Stimulated activated naive CD8-positive, alpha-beta T cell treated with anti-CD3 and anti-CD28 coated beads, Interleukin-15, Interleukin-2, amounts not matched to agents 100 ng/mL and 50 ng/mL, for 24 hours (primary cell): ENCODE results near the gene WNT5B.

Experiments used
- H3K27ac Mint-ChIP-seq: one replicate; pipeline ENCODE4 v1.8.0; 2021; ENCODE audit warnings: mild to moderate bottlenecking, mixed read lengths
- H3K27me3 Mint-ChIP-seq: one replicate; pipeline ENCODE4 v1.8.0; 2021; ENCODE audit warnings: mixed read lengths
- H3K36me3 Mint-ChIP-seq: one replicate; pipeline ENCODE4 v1.8.0; 2021; ENCODE audit warnings: low read depth, mixed read lengths
- H3K4me1 Mint-ChIP-seq: one replicate; pipeline ENCODE4 v1.8.0; 2021; ENCODE audit warnings: low read depth, mixed read lengths
- H3K4me3 Mint-ChIP-seq: one replicate; pipeline ENCODE4 v1.8.0; 2021; ENCODE audit warnings: mild to moderate bottlenecking, mixed read lengths
- H3K9me3 Mint-ChIP-seq: one replicate; pipeline ENCODE4 v1.8.0; 2021; ENCODE audit warnings: mixed read lengths

The WNT5B gene

DNA sequence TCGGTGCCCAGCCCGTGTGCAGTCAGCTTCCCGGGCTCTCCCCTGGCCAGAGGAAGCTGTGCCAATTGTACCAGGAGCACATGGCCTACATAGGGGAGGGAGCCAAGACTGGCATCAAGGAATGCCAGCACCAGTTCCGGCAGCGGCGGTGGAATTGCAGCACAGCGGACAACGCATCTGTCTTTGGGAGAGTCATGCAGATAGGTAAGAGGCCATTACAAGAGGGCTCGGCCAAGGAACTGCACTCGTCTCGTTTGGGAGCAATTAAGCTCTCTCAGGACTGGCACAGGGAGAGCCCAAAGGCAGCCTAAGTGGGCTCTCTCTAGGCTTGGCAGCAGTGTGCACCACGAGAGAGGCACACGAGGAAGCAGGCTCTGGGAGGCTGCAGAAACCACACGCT lies 3.7 kb downstream of the WNT5B start:
- H3K4me1 Mint-ChIP-seq, result peaks cover 21% of the 10 kb centered on the region
- peaks cover 61% of the 10 kb centered on the region for H3K27me3 Mint-ChIP-seq
- H3K36me3 Mint-ChIP-seq, result no peaks in the 10 kb centered on the region
- no peaks in the 10 kb centered on the region for H3K9me3 Mint-ChIP-seq
- H3K4me3 Mint-ChIP-seq, result no peak overlapping the region
- H3K27ac Mint-ChIP-seq, result no peak overlapping the region

DNA sequence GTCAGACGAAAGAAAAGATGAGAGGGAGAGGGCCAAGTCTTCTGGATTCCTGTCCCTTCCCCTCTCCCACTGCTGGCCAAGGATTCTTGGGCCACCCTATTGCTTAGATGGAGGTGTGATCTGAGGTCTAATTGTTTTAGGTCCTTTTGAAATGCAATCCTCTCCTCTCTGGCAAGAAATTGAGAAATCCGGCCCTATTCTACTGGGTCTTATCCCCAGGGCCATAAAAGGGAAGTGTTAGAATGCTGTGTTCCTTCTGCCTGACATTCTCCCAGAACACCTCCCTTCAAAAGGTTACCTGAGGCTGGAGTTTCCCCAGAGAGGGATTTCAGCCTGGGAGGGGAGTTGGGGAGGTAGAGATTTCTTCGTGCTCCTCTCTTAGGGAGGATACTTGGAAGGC lies 4.4 kb downstream of the WNT5B start:
- H3K27me3 Mint-ChIP-seq, result peaks cover 55% of the 10 kb centered on the region

DNA sequence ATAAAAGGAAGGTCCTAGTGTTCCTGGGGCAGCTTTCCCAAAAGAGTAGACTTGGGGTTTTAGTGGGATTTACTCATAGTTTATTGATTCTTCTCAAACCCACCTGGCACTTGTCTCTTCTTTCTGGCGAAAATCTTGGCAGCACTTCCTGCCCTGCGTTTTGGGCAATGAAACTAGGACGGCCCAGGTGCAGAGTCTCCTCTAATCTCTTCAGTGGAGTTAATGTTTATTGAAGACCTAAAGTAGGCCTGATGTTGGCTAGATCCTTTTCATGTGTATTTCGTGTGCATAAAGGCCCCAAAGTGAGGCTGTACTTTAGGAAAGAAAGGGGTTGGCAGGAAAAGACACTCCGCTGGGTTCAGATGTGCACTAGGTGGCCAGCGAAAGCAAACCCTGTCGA lies 5.1 kb downstream of the WNT5B start:
- Mint-ChIP-seq H3K9me3 (no peaks in the 10 kb centered on the region), H3K36me3 (no peaks in the 10 kb centered on the region), H3K4me1 (peaks cover 16% of the 10 kb centered on the region), H3K27me3 (peaks cover 48% of the 10 kb centered on the region), H3K4me3 (no peak overlapping the region), H3K27ac (no peak overlapping the region)

More for the DNA sequence above, 4.4 kb downstream of the WNT5B start:
- H3K27ac Mint-ChIP-seq, result no peak overlapping the region
- no peak overlapping the region for H3K4me3 Mint-ChIP-seq
- H3K4me1 Mint-ChIP-seq, result peaks cover 21% of the 10 kb centered on the region
- no peaks in the 10 kb centered on the region for H3K36me3 Mint-ChIP-seq
- no peaks in the 10 kb centered on the region for H3K9me3 Mint-ChIP-seq

DNA sequence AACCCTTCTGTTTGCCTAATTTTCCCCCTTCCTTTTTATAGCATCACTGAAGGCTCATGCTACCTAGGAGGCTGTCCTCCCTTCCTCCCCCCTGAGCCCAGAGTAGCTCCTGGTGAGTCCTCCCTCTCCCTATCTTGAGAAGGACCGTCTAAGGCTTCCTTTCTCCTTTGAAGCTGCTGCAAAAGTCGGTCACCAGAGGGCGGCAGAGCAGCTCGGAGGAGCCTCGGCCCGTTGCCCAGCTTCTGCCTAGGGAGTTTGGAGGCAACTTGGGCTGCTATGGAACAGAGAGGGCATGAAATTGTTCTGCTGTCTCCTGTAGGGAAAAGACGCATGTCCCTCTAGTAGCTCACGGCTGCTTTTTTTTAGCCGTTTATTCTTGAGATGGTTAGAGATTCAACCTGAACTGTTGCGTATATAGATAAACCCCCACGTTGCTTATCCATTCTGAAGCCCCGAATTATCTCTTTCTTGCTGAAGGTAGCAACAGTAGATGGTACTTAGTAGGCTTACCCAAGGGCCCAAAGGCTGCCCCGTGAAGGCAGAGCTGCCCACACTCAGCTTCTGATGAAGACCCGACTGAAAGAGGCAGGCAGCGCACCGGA lies 5.7 kb downstream of the WNT5B start:
- H3K27me3 Mint-ChIP-seq, result peaks cover 45% of the 10 kb centered on the region

DNA sequence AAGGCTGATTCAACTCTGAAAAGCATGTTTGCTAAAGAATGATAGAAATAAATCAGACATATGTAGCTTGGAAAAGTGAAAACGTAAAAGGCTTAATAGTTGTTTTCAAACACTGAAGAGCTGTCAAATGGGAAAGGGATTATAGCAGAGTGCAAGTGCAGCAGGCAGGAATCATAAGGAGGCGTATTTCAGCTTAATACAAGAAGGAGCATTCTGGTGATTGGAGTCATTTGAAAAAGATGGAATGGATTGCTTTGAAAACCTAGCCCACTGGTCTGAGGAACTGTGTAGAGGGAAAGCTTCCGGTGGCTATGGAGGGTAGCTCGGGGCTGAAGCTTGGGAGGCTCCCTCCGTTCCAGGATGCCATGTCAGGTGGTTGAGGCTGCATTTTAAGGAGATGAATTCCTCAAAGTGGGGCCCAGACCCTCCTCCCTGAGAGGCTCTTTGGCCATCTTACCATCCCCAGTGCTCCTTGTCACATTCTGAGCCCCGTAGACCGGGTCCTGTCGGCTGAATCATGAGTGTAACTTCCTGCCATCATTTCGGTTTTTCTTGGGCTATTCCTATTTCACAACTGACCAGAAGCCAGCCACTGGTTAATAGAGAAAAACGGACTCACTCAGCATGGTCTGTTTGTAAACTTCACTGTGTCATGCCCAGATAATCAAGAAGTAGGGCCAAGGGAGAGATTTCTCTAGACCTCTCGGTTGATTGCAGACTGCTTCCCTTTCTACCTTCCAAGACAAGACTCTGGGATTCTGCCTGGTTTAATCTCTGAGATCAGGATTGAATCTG lies 6.5 kb downstream of the WNT5B start:
- H3K9me3 Mint-ChIP-seq, result no peaks in the 10 kb centered on the region
- no peaks in the 10 kb centered on the region for H3K36me3 Mint-ChIP-seq
- H3K27ac Mint-ChIP-seq, result no peak overlapping the region
- peaks cover 11% of the 10 kb centered on the region for H3K4me1 Mint-ChIP-seq
- peaks cover 43% of the 10 kb centered on the region for H3K27me3 Mint-ChIP-seq
- no peak overlapping the region for H3K4me3 Mint-ChIP-seq

More for the DNA sequence above, 5.7 kb downstream of the WNT5B start:
- Mint-ChIP-seq H3K27ac (no peak overlapping the region), H3K4me3 (no peak overlapping the region), H3K4me1 (peaks cover 14% of the 10 kb centered on the region), H3K36me3 (no peaks in the 10 kb centered on the region), H3K9me3 (no peaks in the 10 kb centered on the region)

DNA sequence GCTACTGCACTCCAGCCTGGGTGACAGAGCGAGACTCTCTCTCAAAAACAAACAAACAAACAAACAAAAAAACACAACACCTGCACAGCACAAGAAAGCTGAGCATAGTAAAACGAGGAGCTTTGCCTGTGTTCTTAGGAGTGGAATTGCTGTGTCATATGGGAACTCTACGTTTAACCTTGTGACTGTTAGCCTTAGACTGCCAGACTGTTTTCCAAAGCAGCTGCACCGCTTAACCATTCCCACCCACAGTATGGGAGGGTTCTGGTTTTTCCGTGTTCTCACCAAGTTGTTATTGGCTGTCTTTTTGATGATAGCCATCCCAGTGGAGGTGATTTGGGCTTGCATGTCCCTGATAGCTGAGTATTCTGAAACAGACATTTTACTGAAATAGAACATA lies 9.2 kb downstream of the WNT5B start:
- no peaks in the 10 kb centered on the region for H3K36me3 Mint-ChIP-seq
- no peak overlapping the region for H3K27ac Mint-ChIP-seq
- H3K27me3 Mint-ChIP-seq, result peaks cover 18% of the 10 kb centered on the region
- H3K9me3 Mint-ChIP-seq, result no peaks in the 10 kb centered on the region
- no peaks in the 10 kb centered on the region for H3K4me1 Mint-ChIP-seq
- H3K4me3 Mint-ChIP-seq, result no peak overlapping the region

DNA sequence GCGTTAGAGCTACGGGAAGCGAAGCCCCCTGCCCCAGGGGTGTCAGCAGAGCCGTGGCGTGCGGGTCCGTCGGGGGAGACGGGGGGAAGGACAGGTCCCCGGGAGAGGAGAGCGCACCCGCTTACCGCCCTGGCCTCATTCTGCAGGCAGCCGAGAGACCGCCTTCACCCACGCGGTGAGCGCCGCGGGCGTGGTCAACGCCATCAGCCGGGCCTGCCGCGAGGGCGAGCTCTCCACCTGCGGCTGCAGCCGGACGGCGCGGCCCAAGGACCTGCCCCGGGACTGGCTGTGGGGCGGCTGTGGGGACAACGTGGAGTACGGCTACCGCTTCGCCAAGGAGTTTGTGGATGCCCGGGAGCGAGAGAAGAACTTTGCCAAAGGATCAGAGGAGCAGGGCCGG lies 10.5 kb downstream of the WNT5B start:
- Mint-ChIP-seq H3K27ac (no peak overlapping the region), H3K36me3 (no peaks in the 10 kb centered on the region), H3K4me3 (no peak overlapping the region), H3K4me1 (no peaks in the 10 kb centered on the region), H3K9me3 (no peaks in the 10 kb centered on the region), H3K27me3 (peaks cover 7% of the 10 kb centered on the region)

DNA sequence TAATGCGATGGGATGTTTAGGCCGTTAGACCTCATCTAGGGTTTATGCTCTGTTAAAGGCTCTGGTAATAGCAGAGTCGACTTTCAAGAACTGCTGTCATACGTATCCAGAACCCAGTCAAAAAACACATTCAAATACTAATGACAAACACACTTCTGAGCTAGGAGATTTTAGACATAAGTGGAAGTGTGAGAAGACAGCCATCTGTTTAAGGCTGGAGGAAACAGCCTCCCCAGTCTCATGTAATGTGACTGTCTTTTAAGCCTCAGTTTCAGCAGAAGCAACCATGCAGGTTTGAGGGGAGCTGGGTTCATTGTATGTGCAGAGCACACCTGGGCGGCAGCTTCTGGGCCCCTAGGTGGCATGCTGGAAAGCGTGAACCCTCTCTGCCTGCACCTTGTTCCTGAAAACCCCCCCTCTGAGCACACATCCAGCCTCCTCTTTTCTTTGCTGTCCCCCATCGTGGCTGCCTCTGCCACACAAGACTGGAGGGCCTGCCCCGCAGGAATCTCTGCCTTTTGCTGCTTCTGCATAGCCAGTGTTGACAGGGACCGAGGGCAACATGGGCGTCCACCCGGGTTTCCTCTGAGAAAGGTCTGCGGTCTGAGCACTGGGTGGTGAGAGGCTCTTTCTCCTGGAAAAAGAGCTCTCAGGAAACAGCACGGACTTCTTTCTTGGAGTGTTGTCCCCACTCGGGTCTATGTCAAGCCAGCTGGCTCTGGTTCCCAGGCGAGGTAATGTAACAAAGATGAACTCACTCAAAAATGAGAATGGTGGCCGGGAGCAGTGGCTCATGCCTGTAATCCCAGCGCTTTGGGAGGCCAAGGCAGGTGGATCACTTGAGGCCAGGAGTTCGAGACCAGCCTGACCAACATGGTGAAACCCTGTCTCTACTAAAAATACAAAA lies 11.6 kb downstream of the WNT5B start:
- Mint-ChIP-seq H3K36me3 (no peaks in the 10 kb centered on the region), H3K27me3 (no peaks in the 10 kb centered on the region), H3K27ac (no peak overlapping the region), H3K9me3 (no peaks in the 10 kb centered on the region), H3K4me1 (no peaks in the 10 kb centered on the region), H3K4me3 (no peak overlapping the region)

DNA sequence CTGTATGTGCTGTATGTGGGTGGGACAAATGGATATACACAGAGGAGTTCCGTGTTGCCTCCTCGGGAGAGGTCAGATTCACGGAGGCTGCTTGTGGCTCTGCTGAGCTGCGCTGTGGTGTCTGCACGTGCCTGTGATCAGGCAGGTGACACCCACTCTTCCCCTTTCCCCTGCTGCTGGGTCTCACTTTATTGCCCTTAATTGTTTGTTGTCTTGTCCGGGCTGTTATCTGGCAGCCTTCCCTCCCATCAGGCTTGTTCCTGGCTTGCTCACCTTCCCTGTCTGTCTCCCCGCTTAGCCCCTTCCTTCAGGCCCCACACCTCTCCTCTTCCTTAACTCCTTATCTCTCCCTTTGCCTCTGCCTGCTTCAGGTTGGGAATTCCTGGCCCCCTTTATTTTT lies 13.5 kb downstream of the WNT5B start:
- Mint-ChIP-seq H3K9me3 (no peaks in the 10 kb centered on the region), H3K36me3 (no peaks in the 10 kb centered on the region), H3K4me1 (no peaks in the 10 kb centered on the region), H3K4me3 (no peak overlapping the region), H3K27me3 (no peaks in the 10 kb centered on the region), H3K27ac (no peak overlapping the region)

DNA sequence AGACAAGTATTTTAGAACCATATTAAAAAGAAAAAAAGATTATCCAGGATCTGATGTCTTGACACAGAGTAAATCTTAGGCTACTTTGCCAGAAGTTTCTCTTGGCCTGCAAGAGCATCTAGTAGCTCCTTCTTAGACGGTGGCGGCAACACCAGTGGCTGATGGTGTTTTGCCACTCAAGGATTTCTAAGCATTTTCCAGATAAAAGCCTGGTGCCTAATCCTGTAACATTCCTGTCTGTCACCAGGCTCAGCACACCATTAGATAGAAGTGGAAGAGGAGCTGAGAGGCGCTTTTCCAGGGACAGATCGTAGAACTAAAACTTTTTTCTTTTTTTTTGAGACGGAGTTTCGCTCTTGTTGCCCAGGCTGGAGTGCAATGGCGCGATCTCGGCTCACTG lies 14.0 kb downstream of the WNT5B start:
- Mint-ChIP-seq H3K27me3 (no peaks in the 10 kb centered on the region), H3K4me3 (no peak overlapping the region), H3K27ac (no peak overlapping the region), H3K36me3 (no peaks in the 10 kb centered on the region), H3K9me3 (no peaks in the 10 kb centered on the region), H3K4me1 (no peaks in the 10 kb centered on the region)

DNA sequence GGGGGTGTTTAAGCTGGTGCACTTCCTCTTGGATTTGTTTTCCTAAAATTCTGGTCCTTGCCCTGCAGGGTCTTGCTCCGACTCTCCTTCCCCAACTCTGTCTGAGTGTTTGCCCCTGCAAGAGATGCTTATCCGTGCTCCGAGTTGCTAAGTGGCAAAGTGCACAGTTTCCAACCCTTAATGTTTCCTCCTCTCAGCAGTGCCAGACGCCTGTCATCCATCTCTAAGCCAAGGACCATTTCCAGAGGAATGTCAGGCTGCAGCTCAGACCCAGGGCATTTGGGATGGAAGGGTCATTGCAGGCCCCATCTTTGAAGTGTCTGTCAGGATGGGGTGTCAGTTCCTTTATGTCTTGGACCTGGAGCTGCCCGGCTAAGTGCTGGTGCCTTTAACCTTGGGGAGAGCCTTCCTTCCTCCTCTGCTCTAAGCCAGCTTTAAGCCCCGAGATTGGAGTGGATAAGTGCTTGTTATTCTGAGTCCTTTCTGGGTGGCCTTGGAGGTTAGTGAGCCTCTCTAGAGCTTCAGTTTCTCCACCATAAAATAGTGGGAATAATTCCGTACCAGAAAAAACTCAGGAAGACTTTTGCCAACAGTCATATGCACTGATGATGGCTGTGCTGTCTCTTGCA lies 15.0 kb downstream of the WNT5B start:
- no peaks in the 10 kb centered on the region for H3K9me3 Mint-ChIP-seq
- no peaks in the 10 kb centered on the region for H3K4me1 Mint-ChIP-seq
- no peak overlapping the region for H3K4me3 Mint-ChIP-seq

DNA sequence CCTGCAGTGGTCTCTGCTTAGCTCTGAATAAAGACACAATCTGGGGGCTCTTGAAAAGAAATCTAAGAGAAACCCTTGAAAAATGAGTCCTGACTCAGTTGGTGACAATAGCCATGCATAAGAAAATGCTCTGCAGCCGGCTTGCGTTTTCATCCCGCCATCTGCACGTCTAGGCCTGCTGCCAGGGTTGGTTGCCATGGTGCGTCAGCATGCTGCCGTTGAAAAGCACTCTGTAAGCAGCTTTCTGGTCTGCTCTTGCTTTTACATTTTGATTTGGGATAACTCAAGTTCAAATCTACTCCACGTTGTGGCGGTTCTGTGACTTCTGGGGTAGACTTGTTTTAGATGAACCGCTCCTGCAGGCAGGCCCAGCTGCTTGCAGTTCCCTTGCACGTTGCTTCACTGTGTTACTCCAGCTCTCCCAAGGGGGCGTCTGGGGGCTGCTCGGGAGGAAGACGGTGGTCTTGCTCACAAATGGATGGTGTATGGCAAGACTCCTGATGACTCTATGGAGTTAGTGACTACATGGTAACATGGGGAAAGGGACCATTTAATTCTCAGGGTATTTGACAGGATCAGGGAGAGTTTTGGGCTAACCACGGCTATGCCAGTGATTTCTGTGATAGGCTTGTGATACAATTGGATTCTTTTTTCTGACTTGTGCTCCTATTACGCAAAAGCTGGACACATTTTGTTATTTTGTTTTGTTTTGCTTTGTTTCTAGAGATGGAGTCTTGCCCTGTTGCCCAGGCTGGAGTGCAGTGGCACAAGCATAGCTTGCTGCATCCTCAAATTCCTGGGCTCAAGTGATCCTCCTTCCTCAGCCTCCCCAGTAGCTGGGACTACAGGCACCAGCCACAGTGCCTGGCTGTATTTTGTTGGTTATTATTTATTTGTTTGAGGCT lies 15.8 kb downstream of the WNT5B start:
- no peak overlapping the region for H3K4me3 Mint-ChIP-seq
- H3K27me3 Mint-ChIP-seq, result peaks cover 7% of the 10 kb centered on the region
- H3K4me1 Mint-ChIP-seq, result no peaks in the 10 kb centered on the region
- H3K27ac Mint-ChIP-seq, result no peak overlapping the region
- no peaks in the 10 kb centered on the region for H3K9me3 Mint-ChIP-seq
- no peaks in the 10 kb centered on the region for H3K36me3 Mint-ChIP-seq

More for the DNA sequence above, 15.0 kb downstream of the WNT5B start:
- Mint-ChIP-seq H3K36me3 (no peaks in the 10 kb centered on the region), H3K27ac (no peak overlapping the region), H3K27me3 (no peaks in the 10 kb centered on the region)

DNA sequence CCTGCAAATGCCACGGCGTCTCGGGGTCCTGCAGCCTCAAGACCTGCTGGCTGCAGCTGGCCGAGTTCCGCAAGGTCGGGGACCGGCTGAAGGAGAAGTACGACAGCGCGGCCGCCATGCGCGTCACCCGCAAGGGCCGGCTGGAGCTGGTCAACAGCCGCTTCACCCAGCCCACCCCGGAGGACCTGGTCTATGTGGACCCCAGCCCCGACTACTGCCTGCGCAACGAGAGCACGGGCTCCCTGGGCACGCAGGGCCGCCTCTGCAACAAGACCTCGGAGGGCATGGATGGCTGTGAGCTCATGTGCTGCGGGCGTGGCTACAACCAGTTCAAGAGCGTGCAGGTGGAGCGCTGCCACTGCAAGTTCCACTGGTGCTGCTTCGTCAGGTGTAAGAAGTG lies 16.8 kb downstream of the WNT5B start:
- Mint-ChIP-seq H3K4me3 (no peak overlapping the region), H3K27ac (no peak overlapping the region), H3K9me3 (no peaks in the 10 kb centered on the region), H3K4me1 (no peaks in the 10 kb centered on the region), H3K27me3 (peaks cover 11% of the 10 kb centered on the region), H3K36me3 (no peaks in the 10 kb centered on the region)
